ENCODE results near the gene RALBP1. TPM values are rescaled to one million over a fixed set of nuclear protein-coding genes. Genes with fewer than 3 reads are reported as not detected.

RALBP1 gene
- total and polyA plus RNA-seq, 2 of the 4 experiments (the other 2 are of a cell fraction), result 30.6 to 38.2 TPM

GRCh38 chr18:9428862-9429661, 46.3 kb upstream of the RALBP1 start:
- Histone ChIP-seq H3K9me3 (ENCODE audit: control insufficient read depth, insufficient read depth, low read length) (peaks cover 7% of the 10 kb centered on the region), H2BK120ac (ENCODE audit: low read depth, low read length) (no peak overlapping the region), H3K9ac (ENCODE audit: low read depth, low read length) (no peak overlapping the region), H2AFZ (replicated peaks; ENCODE audit: low read length, poor library complexity) (no peak overlapping the region), H2AK5ac (ENCODE audit: low read depth, low read length) (no peak overlapping the region), H2BK15ac (ENCODE audit: low read depth, low read length) (no peak overlapping the region), H3K14ac (replicated peaks; ENCODE audit: low read depth, low read length) (no peak overlapping the region), H2BK20ac (ENCODE audit: low read depth, low read length) (no peak overlapping the region), H3K27ac (ENCODE audit: insufficient read depth, low read length) (no peak overlapping the region), H2AK9ac (replicated peaks; ENCODE audit: low read depth, low read length, poor library complexity) (no peak overlapping the region), H3K27me3 (ENCODE audit: control insufficient read depth, insufficient read depth, low read length) (no peaks in the 10 kb centered on the region), H3K4me1 (ENCODE audit: control insufficient read depth, insufficient read depth, low read length) (peaks cover 4% of the 10 kb centered on the region; the same call in 1 of the 2 replicates), H3K56ac (ENCODE audit: extremely low read depth, insufficient read depth, low read length) (no peak overlapping the region), H3K79me1 (ENCODE audit: low read depth in 1 of 2, low read length in 2 of 2) (no peaks in the 10 kb centered on the region), H4K5ac (ENCODE audit: low read depth, low read length) (no peak overlapping the region), H3K18ac (ENCODE audit: low read depth, low read length) (no peak overlapping the region), H4K91ac (ENCODE audit: insufficient read depth, low read depth, low read length) (no peak overlapping the region), H3K4me2 (ENCODE audit: low read depth, low read length) (no peak overlapping the region), H2BK5ac (ENCODE audit: low read depth, low read length, poor library complexity, severe bottlenecking) (no peak overlapping the region), H3K4me3 (ENCODE audit: insufficient read depth, low read depth, low read length) (no peak overlapping the region), H4K20me1 (ENCODE audit: insufficient read depth, low read length) (no peaks in the 10 kb centered on the region), H3K36me3 (ENCODE audit: control insufficient read depth, insufficient read depth, low read length) (no peaks in the 10 kb centered on the region), H3K9me1 (ENCODE audit: insufficient read depth, low read length) (peaks cover 8% of the 10 kb centered on the region), H3K23ac (ENCODE audit: low read depth, low read length) (no peak overlapping the region), H4K8ac (ENCODE audit: low read depth in 2 of 2, low read length in 2 of 2) (no peak overlapping the region), H3K4ac (ENCODE audit: low read depth, low read length) (no peak overlapping the region)
- dilution Hi-C loops (cut with HindIII; ENCODE audit: low sequenced_read_pairs, unreplicated experiment) (no loop called here), intact Hi-C loops (cut with micrococcal nuclease) (loop anchor here (5.0 kb wide), 1 partner anchor 33 kb away; no protein-coding TSS in a partner anchor), in situ Hi-C loops (cut with MboI; ENCODE audit: low sequenced_read_pairs) (no loop called here)
- ChIA-PET POLR2A (ENCODE audit: unreplicated experiment) (no interaction called here), CTCF (no interaction called here)
- no TSS peak for BruUV-seq (replicated peaks)
- no peak for ATAC-seq (ENCODE audit: low read depth)
- WGBS, 2 experiments (ENCODE audit: extremely low coverage in 2 of 2, insufficient read length in 1 of 2), result 75% methylated on average over 1 of the region's 6 CpGs; no CpG with 5 or more reads in 1 of the 2 experiments
- no peak for DNase-seq
- TF ChIP-seq CTCF (conservative IDR thresholded peaks at IDR 0.05; ENCODE audit: low read depth, low read length) (no peak), RAD21 (IDR thresholded peaks at IDR 0.05; ENCODE audit: low read length) (no peak), CHD1 (IDR thresholded peaks at IDR 0.05; ENCODE audit: low read depth, low read length) (no peak), MAFK (IDR thresholded peaks at IDR 0.05; ENCODE audit: low read depth, low read length) (no peak), FOS (IDR thresholded peaks at IDR 0.05; ENCODE audit: low read depth, low read length) (no peak), RCOR1 (IDR thresholded peaks at IDR 0.05; ENCODE audit: insufficient replicate concordance, low read length) (no peak), MAZ (IDR thresholded peaks at IDR 0.05; ENCODE audit: borderline replicate concordance, low read depth, low read length) (no peak), SMC3 (IDR thresholded peaks at IDR 0.05; ENCODE audit: low read depth, low read length) (no peak), RFX5 (IDR thresholded peaks at IDR 0.05; ENCODE audit: low read depth, low read length) (no peak), ELK1 (IDR thresholded peaks at IDR 0.05; ENCODE audit: borderline replicate concordance, low read depth, low read length) (no peak), NFE2L2 (IDR thresholded peaks at IDR 0.05; ENCODE audit: low read depth, low read length) (no peak), MXI1 (IDR thresholded peaks at IDR 0.05; ENCODE audit: borderline replicate concordance, low read depth, low read length) (no peak), USF2 (IDR thresholded peaks at IDR 0.05; ENCODE audit: low read depth, low read length) (no peak), POLR2A (IDR thresholded peaks at IDR 0.05; ENCODE audit: low read depth, low read length) (no peak), CEBPB (IDR thresholded peaks at IDR 0.05; ENCODE audit: low read depth, low read length) (no peak)
